HFFc6 (cell line): ENCODE measurements around the gene PTPRK. TPM values are rescaled to one million over a fixed set of nuclear protein-coding genes. Genes with fewer than 3 reads are reported as not detected.

Experiments
- DNase-seq: peaks from one replicate; pipeline ENCODE4 v3.0.0-alpha.2; 2018
- H3K27ac Mint-ChIP-seq: 2 replicates; pipeline ENCODE4 v1.8.0; 2020; ENCODE audit warnings: mild to moderate bottlenecking, mixed read lengths
- H3K27me3 Mint-ChIP-seq: 2 replicates; pipeline ENCODE4 v1.8.0; 2021; ENCODE audit warnings: mild to moderate bottlenecking, moderate library complexity, mixed read lengths; ENCODE audit not compliant: insufficient read depth
- H3K36me3 Mint-ChIP-seq: 2 replicates; pipeline ENCODE4 v1.8.0; 2021; ENCODE audit warnings: low read depth, mixed read lengths
- H3K4me1 Mint-ChIP-seq: 2 replicates; pipeline ENCODE4 v1.8.0; 2020; ENCODE audit warnings: low read depth, mixed read lengths
- H3K4me3 Mint-ChIP-seq: 2 replicates; pipeline ENCODE4 v1.8.0; 2020; ENCODE audit warnings: mild to moderate bottlenecking, moderate library complexity, mixed read lengths
- H3K9me3 Mint-ChIP-seq: 2 replicates; pipeline ENCODE4 v1.8.0; 2020; ENCODE audit warnings: mild to moderate bottlenecking, mixed read lengths
- CTCF ChIP-seq: fragments of 200-600 bp; sonication (generic); IDR thresholded peaks from 2 replicates; pipeline ENCODE4 v1.5.0; 2021; ENCODE audit warnings: antibody characterized with exemption, mild to moderate bottlenecking
- total RNA-seq, 6 experiments: library from RNA; stranded (reverse); fragmentation: NEBNext Ultra II Directional; extraction: Animal tissue kit (Norgen Biotek cat#: 25700); gene quantifications; 2 replicates in 1 of 6; 3 replicates in 5 of 6; pipeline ENCODE4 v1.2.3, GENCODE V29; 2021

The PTPRK gene
- total RNA-seq, 6 experiments from 2014 or later, result 92.8 to 104 (median 97.3) TPM

- no peak overlapping the region for H3K27ac Mint-ChIP-seq
- no peaks in the 10 kb centered on the region for H3K9me3 Mint-ChIP-seq
- DNase-seq, result no peak
- no peak overlapping the region for H3K4me3 Mint-ChIP-seq
- peak; percentile 70 for TF ChIP-seq CTCF
- peaks cover 42% of the 10 kb centered on the region for H3K36me3 Mint-ChIP-seq
- peaks cover 37% of the 10 kb centered on the region for H3K4me1 Mint-ChIP-seq
- H3K27me3 Mint-ChIP-seq, result no peaks in the 10 kb centered on the region
These were observed 552.0 kb downstream of the PTPRK start for GRCh38 chr6:127968394-127968793.

GRCh38 chr6:127967708-127968107 is 552.7 kb downstream of the PTPRK start:
- no peak for TF ChIP-seq CTCF
- peaks cover 30% of the 10 kb centered on the region for H3K4me1 Mint-ChIP-seq
- peaks cover 36% of the 10 kb centered on the region for H3K36me3 Mint-ChIP-seq
- H3K4me3 Mint-ChIP-seq, result no peak overlapping the region
- H3K27me3 Mint-ChIP-seq, result no peaks in the 10 kb centered on the region
- no peaks in the 10 kb centered on the region for H3K9me3 Mint-ChIP-seq
- no peak for DNase-seq
- no peak overlapping the region for H3K27ac Mint-ChIP-seq

GRCh38 chr6:127966616-127967015 is 553.8 kb downstream of the PTPRK start:
- Mint-ChIP-seq H3K9me3 (no peaks in the 10 kb centered on the region), H3K27me3 (no peaks in the 10 kb centered on the region), H3K4me3 (no peak overlapping the region), H3K36me3 (peaks cover 28% of the 10 kb centered on the region), H3K4me1 (peaks cover 19% of the 10 kb centered on the region), H3K27ac (no peak overlapping the region; the same call in 1 of the 2 replicates)
- DNase-seq, result peak; percentile 56
- no peak for TF ChIP-seq CTCF

GRCh38 chr6:127963495-127963894 is 556.9 kb downstream of the PTPRK start:
- Mint-ChIP-seq H3K27ac (no peak overlapping the region), H3K9me3 (no peaks in the 10 kb centered on the region), H3K4me1 (peaks cover 16% of the 10 kb centered on the region), H3K36me3 (peaks cover 23% of the 10 kb centered on the region), H3K4me3 (no peak overlapping the region), H3K27me3 (peaks cover 2% of the 10 kb centered on the region)
- TF ChIP-seq CTCF, result no peak
- DNase-seq, result no peak

- H3K27me3 Mint-ChIP-seq, result peaks cover 2% of the 10 kb centered on the region
These were observed 560.5 kb downstream of the PTPRK start for GRCh38 chr6:127959869-127960268.

More at GRCh38 chr6:127959869-127960268, 560.5 kb downstream of the PTPRK start:
- no peak for TF ChIP-seq CTCF
- peaks cover 30% of the 10 kb centered on the region for H3K4me1 Mint-ChIP-seq
- no peak overlapping the region for H3K4me3 Mint-ChIP-seq
- no peaks in the 10 kb centered on the region for H3K36me3 Mint-ChIP-seq
- H3K9me3 Mint-ChIP-seq, result no peaks in the 10 kb centered on the region
- no peak overlapping the region for H3K27ac Mint-ChIP-seq
- no peak for DNase-seq
